Stimulated activated CD4-positive, alpha-beta T cell treated with anti-CD3 and anti-CD28 coated beads, Interleukin-2, amount 100 ng/mL, for 48 hours (primary cell): ENCODE results near the gene AP1B1.
"Not testable (repeated sequence)": the region's sequence is repeated elsewhere in the genome, so short reads cannot be mapped to it uniquely, and the experiment has no call there.

Experiments used
- DNase-seq, 2 donors: peaks; one replicate each; pipeline ENCODE4 v3.0.0-alpha.2; 2020

The AP1B1 gene

GRCh38 chr22:29346659-29347058, 41.7 kb downstream of the AP1B1 start:
- DNase-seq = no peak

- no peak for DNase-seq
Measured at GRCh38 chr22:29345932-29346331, 42.4 kb downstream of the AP1B1 start.

GRCh38 chr22:29344889-29345288, 43.5 kb downstream of the AP1B1 start:
- DNase-seq = not testable (repeated sequence)

GRCh38 chr22:29344137-29344536, 44.2 kb downstream of the AP1B1 start:
- DNase-seq = no peak

GRCh38 chr22:29343313-29343805, 45.0 kb downstream of the AP1B1 start:
- DNase-seq = no peak

- no peak for DNase-seq
Measured at GRCh38 chr22:29342577-29343312, 45.6 kb downstream of the AP1B1 start.

GRCh38 chr22:29342177-29342576, 46.2 kb downstream of the AP1B1 start:
- DNase-seq = no peak

- DNase-seq = no peak
Measured at GRCh38 chr22:29341849-29342127, 46.6 kb downstream of the AP1B1 start.

GRCh38 chr22:29341056-29341848, 47.1 kb downstream of the AP1B1 start:
- no peak for DNase-seq

- no peak for DNase-seq
Measured at GRCh38 chr22:29340566-29340965, 47.8 kb downstream of the AP1B1 start.

- DNase-seq = no peak
Measured at GRCh38 chr22:29339381-29340235, 48.8 kb downstream of the AP1B1 start.

GRCh38 chr22:29338398-29338797, 50.0 kb downstream of the AP1B1 start:
- DNase-seq = no peak

- no peak for DNase-seq
Measured at GRCh38 chr22:29337631-29338284, 50.6 kb downstream of the AP1B1 start.

GRCh38 chr22:29336751-29337490, 51.4 kb downstream of the AP1B1 start:
- DNase-seq = no peak

GRCh38 chr22:29335656-29336055, 52.7 kb downstream of the AP1B1 start:
- DNase-seq = no peak

GRCh38 chr22:29334696-29335344, 53.5 kb downstream of the AP1B1 start:
- DNase-seq = no peak

- DNase-seq = no peak
Measured at GRCh38 chr22:29334148-29334547, 54.2 kb downstream of the AP1B1 start.

GRCh38 chr22:29332886-29333496, 55.4 kb downstream of the AP1B1 start:
- DNase-seq = no peak

- DNase-seq = no peak
Measured at GRCh38 chr22:29331658-29332300, 56.6 kb downstream of the AP1B1 start.

GRCh38 chr22:29331213-29331612, 57.2 kb downstream of the AP1B1 start:
- no peak for DNase-seq

GRCh38 chr22:29330753-29331152, 57.6 kb downstream of the AP1B1 start:
- DNase-seq = no peak
